ENCODE measurements around the gene ACP3. TPM values are rescaled to one million over a fixed set of nuclear protein-coding genes. Genes with fewer than 3 reads are reported as not detected.

Gene ACP3
- total RNA-seq, 1 experiment from 2014 or later, result 5.8 TPM

DNA sequence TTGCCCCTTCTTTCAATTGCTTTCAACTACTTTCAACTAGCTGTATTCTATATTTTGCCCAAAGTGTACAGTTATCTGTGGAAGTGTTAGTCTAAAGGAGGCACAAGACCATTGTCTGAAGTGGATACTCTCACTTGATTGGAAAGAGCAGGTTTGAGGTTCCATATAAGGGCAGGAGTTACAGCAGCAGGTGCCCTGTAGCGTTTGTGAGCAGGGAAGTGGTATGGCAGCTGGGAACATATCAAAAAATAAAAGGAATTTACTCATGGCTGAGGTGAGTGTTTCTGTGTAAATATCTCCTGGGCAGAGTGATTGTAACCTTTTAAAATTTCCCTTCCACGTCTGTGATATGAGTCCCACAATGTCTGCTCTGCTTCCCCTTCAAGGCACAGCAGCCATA, 61.6 kb downstream of the ACP3 start:
- no peak overlapping the region for H3K4me3 Mint-ChIP-seq (ENCODE audit: low read depth, unreplicated experiment)
- CTCF ChIA-PET, result no interaction called here
- no peaks in the 10 kb centered on the region for H3K9me3 Mint-ChIP-seq (ENCODE audit: low read depth, unreplicated experiment)
- BruUV-seq (replicated peaks), result no TSS peak
- peaks cover 8% of the 10 kb centered on the region for H3K36me3 Mint-ChIP-seq (ENCODE audit: insufficient read depth, unreplicated experiment)
- DNase-seq, result no peak
- peaks cover 9% of the 10 kb centered on the region for H3K4me1 Mint-ChIP-seq (ENCODE audit: low read depth, unreplicated experiment)
- TF ChIP-seq, protein P1, sequence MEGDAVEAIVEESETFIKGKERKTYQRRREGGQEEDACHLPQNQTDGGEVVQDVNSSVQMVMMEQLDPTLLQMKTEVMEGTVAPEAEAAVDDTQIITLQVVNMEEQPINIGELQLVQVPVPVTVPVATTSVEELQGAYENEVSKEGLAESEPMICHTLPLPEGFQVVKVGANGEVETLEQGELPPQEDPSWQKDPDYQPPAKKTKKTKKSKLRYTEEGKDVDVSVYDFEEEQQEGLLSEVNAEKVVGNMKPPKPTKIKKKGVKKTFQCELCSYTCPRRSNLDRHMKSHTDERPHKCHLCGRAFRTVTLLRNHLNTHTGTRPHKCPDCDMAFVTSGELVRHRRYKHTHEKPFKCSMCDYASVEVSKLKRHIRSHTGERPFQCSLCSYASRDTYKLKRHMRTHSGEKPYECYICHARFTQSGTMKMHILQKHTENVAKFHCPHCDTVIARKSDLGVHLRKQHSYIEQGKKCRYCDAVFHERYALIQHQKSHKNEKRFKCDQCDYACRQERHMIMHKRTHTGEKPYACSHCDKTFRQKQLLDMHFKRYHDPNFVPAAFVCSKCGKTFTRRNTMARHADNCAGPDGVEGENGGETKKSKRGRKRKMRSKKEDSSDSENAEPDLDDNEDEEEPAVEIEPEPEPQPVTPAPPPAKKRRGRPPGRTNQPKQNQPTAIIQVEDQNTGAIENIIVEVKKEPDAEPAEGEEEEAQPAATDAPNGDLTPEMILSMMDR (IDR thresholded peaks at IDR 0.05; ENCODE audit: unreplicated experiment), result no peak
- no peaks in the 10 kb centered on the region for H3K27me3 Mint-ChIP-seq (ENCODE audit: unreplicated experiment)
- intact Hi-C loops (cut with micrococcal nuclease; ENCODE audit: unreplicated experiment), result no loop called here
- H3K27ac Mint-ChIP-seq (ENCODE audit: unreplicated experiment), result no peak overlapping the region

DNA sequence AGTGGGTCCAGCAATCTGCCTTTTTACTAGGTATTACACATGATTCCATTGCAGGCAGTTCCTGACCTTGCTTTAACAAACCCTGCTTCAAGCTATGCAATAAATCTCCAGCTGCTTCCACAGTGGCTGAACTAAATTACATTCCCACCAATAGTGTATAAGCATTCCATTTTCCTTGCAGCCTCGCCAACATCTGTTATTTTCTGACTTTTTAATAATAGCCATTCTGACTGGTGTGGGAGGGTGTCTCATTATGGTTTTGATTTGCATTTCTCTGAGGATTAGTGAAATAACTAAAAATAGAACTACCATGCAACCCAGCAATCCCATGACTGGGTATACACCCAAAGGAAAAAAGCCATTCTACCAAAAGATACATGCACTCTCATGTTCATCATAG, 63.7 kb downstream of the ACP3 start:
- Mint-ChIP-seq H3K27ac (ENCODE audit: unreplicated experiment) (no peak overlapping the region), H3K27me3 (ENCODE audit: unreplicated experiment) (no peaks in the 10 kb centered on the region), H3K9me3 (ENCODE audit: low read depth, unreplicated experiment) (no peaks in the 10 kb centered on the region), H3K36me3 (ENCODE audit: insufficient read depth, unreplicated experiment) (peaks cover 8% of the 10 kb centered on the region), H3K4me3 (ENCODE audit: low read depth, unreplicated experiment) (no peak overlapping the region), H3K4me1 (ENCODE audit: low read depth, unreplicated experiment) (peaks cover 9% of the 10 kb centered on the region)
- CTCF ChIA-PET, result no interaction called here
- BruUV-seq (replicated peaks), result no TSS peak
- TF ChIP-seq, protein P1 (IDR thresholded peaks at IDR 0.05; ENCODE audit: unreplicated experiment), result no peak
- DNase-seq, result no peak
- intact Hi-C loops (cut with micrococcal nuclease; ENCODE audit: unreplicated experiment), result no loop called here

DNA sequence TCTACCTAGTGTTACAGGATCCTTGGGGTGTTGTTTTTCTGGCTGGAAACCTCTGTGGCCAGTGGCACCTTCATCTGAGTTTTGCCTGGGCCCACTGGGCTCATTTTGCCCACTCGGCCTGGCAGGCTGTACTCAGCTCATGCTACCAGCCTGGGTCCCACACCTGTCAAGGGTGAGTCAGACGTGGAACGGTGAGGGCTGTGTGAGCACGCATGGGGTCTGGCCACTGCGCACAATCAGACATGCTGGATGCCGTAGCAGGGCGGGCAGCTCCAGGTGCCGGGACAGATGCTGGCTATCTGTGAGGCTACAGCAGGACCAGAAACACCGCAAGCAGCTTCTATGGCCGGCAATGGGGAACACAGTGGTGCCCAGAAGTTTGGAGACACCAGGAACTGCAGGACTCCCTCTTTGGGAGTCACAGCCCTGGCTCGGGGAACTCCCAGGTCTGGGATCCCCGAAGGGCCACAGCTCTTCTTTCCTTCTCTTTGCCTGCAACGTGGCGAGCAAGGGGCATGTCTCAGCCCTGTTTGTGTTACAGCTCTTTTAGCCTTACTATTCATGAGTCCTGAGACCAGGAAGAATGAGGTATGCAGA, 64.2 kb downstream of the ACP3 start:
- H3K36me3 Mint-ChIP-seq (ENCODE audit: insufficient read depth, unreplicated experiment), result peaks cover 8% of the 10 kb centered on the region
- no peaks in the 10 kb centered on the region for H3K9me3 Mint-ChIP-seq (ENCODE audit: low read depth, unreplicated experiment)
- no peak overlapping the region for H3K27ac Mint-ChIP-seq (ENCODE audit: unreplicated experiment)
- BruUV-seq (replicated peaks), result no TSS peak
- no peak for DNase-seq
- H3K4me3 Mint-ChIP-seq (ENCODE audit: low read depth, unreplicated experiment), result no peak overlapping the region
- no peaks in the 10 kb centered on the region for H3K27me3 Mint-ChIP-seq (ENCODE audit: unreplicated experiment)
- H3K4me1 Mint-ChIP-seq (ENCODE audit: low read depth, unreplicated experiment), result peaks cover 9% of the 10 kb centered on the region
- CTCF ChIA-PET, result no interaction called here
- TF ChIP-seq, protein P1 (IDR thresholded peaks at IDR 0.05; ENCODE audit: unreplicated experiment), result no peak
- intact Hi-C loops (cut with micrococcal nuclease; ENCODE audit: unreplicated experiment), result no loop called here

DNA sequence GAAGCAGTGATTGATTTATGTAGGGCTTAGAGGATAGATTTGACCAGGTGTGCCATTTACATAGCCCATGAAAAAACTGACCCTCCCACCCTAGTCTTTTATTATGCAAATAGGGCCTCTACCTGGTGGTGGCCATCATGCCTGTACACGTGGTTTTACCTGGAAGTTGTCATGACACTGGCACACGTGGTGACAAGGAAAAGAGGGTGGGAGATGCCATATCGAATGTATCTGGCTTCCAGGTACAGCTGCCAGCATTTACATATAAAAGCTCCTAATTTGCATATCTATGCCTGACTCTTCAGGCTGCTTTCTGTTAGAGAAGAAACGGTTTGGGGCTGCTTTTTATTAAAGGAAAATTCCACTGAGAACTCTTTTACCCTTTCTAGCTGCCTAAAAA, 65.1 kb downstream of the ACP3 start:
- no peaks in the 10 kb centered on the region for H3K9me3 Mint-ChIP-seq (ENCODE audit: low read depth, unreplicated experiment)
- H3K27ac Mint-ChIP-seq (ENCODE audit: unreplicated experiment), result no peak overlapping the region
- peaks cover 6% of the 10 kb centered on the region for H3K27me3 Mint-ChIP-seq (ENCODE audit: unreplicated experiment)
- peaks cover 5% of the 10 kb centered on the region for H3K4me1 Mint-ChIP-seq (ENCODE audit: low read depth, unreplicated experiment)
- BruUV-seq (replicated peaks), result no TSS peak
- H3K4me3 Mint-ChIP-seq (ENCODE audit: low read depth, unreplicated experiment), result no peak overlapping the region
- intact Hi-C loops (cut with micrococcal nuclease; ENCODE audit: unreplicated experiment), result no loop called here
- no peak for DNase-seq
- no peaks in the 10 kb centered on the region for H3K36me3 Mint-ChIP-seq (ENCODE audit: insufficient read depth, unreplicated experiment)
- CTCF ChIA-PET, result interaction anchor here (1.6 kb wide), 1 partner anchor 25 kb away, joined by 4 read pairs; no protein-coding TSS in a partner anchor
- TF ChIP-seq, protein P1 (IDR thresholded peaks at IDR 0.05; ENCODE audit: unreplicated experiment), result no peak

Data from Calu3 (cell line).